ENCODE data around the gene CRACDL.

DNA sequence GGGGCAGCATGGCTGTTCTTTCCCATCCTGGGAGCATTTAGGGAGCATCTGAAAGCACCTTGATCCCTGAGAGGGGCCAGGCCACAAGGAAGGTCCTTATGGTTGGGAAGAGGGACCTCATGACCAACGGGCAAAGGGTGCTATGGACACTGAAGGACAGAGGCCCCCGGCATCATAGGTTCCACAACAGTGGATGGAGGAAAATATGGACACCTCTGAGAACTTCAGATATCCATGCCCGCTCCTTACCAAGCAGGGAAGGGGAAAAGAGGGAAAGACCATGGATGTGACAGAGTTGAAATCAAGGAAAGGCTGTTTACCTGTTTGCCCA, 111.0 kb downstream of the CRACDL start:
- TF ChIP-seq, protein P1, sequence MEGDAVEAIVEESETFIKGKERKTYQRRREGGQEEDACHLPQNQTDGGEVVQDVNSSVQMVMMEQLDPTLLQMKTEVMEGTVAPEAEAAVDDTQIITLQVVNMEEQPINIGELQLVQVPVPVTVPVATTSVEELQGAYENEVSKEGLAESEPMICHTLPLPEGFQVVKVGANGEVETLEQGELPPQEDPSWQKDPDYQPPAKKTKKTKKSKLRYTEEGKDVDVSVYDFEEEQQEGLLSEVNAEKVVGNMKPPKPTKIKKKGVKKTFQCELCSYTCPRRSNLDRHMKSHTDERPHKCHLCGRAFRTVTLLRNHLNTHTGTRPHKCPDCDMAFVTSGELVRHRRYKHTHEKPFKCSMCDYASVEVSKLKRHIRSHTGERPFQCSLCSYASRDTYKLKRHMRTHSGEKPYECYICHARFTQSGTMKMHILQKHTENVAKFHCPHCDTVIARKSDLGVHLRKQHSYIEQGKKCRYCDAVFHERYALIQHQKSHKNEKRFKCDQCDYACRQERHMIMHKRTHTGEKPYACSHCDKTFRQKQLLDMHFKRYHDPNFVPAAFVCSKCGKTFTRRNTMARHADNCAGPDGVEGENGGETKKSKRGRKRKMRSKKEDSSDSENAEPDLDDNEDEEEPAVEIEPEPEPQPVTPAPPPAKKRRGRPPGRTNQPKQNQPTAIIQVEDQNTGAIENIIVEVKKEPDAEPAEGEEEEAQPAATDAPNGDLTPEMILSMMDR (IDR thresholded peaks at IDR 0.05), result no peak
- no peak for TF ChIP-seq EZH2 (IDR thresholded peaks at IDR 0.05; ENCODE audit: borderline replicate concordance, insufficient read depth, low read depth, low read length, poor library complexity, severe bottlenecking)

Measured in B cell (primary cell).